Right lobe of liver (tissue), 6 donors: ENCODE data around the gene ST3GAL2. TPM values are rescaled to one million over a fixed set of nuclear protein-coding genes. Genes with fewer than 3 reads are reported as not detected.

Experiments used
- ATAC-seq, 4 donors: fragments of 200-7000 bp; cut with Tn5 transposase; one replicate each; pipeline ENCODE4 v1.9.1; 2020; ENCODE audit warnings: mild to moderate bottlenecking in 4 of 4, moderate library complexity in 4 of 4
- DNase-seq, 3 donors: peaks; one replicate each; pipeline ENCODE4 v3.0.0-alpha.2; 2020
- H3K27ac ChIP-seq, 3 donors: fragments of 200-600 bp; one replicate each; pipeline ENCODE4 v1.8.0; 2022
- H3K27me3 ChIP-seq, 2 donors: fragments of 200-600 bp; one replicate each; pipeline ENCODE4 v1.8.0; 2022
- H3K36me3 ChIP-seq, 4 donors: fragments of 200-600 bp; sonication (generic) in 1 of 4; one replicate each; pipeline versions ENCODE4 v1.5.1 to v1.8.0; 2017 to 2022; ENCODE audit warnings: control low read depth in 1 of 4
- H3K4me1 ChIP-seq, 4 donors: fragments of 200-600 bp; sonication (generic) in 1 of 4; one replicate each; pipeline versions ENCODE4 v1.5.1 to v1.8.0; 2017 to 2022; ENCODE audit warnings: control low read depth in 1 of 4
- H3K4me3 ChIP-seq, 3 donors: fragments of 200-600 bp; one replicate each; pipeline ENCODE4 v1.8.0; 2022
- H3K9me3 ChIP-seq, 4 donors: fragments of 200-600 bp; sonication (generic) in 1 of 4; one replicate each; pipeline versions ENCODE4 v1.5.1 to v1.8.0; 2017 to 2022; ENCODE audit warnings: control low read depth in 1 of 4
- CTCF ChIP-seq, 4 donors: fragments of 200-600 bp in 3 of 4; fragments of 450-650 bp in 1 of 4; IDR thresholded peaks; one replicate each; pipeline versions ENCODE4 v1.5.1 to v1.8.0; 2016 to 2022; ENCODE audit warnings: antibody characterized with exemption in 4 of 4, mild to moderate bottlenecking in 2 of 4
- POLR2A ChIP-seq: fragments of 450-650 bp; IDR thresholded peaks from one replicate; pipeline ENCODE4 v1.6.1; 2017; ENCODE audit warnings: antibody characterized with exemption, mild to moderate bottlenecking
- WGBS: methylation state at CpG from one replicate; pipeline ENCODE4 v1.1.6; 2018; ENCODE audit warnings: low coverage, low lambda C conversion rate; ENCODE audit not compliant: insufficient coverage; ENCODE audit errors: missing lambda C conversion rate; 5-methylcytosine and 5-hydroxymethylcytosine counted together
- intact Hi-C, 2 donors: fragments of 100-400 bp; cut with DNase I; formaldehyde crosslinking; loops; one replicate each; pipeline versions ENCODE4 v1.11.2 to v1.14.1; 2022
- total RNA-seq, 6 experiments: library from RNA; depleted of rRNA in 2 of 6; stranded (reverse); fragments of >200 nt in 2 of 6; fragmentation: NEBNext Ultra II Directional in 3 of 6; extraction: Animal tissue kit (Norgen Biotek cat#: 25700) in 3 of 6; gene quantifications; one replicate each; pipeline versions ENCODE4 v1.1.0 to v1.2.4, GENCODE V29; 2016 to 2023
- donor health status: DM: no; HTN: yes; CAD: no.
- donor health status: DM: no; HTN: no; CAD: no.
- donor health status: DM: no; HTN: no; CAD: no.
- donor health status: DM: no; HTN: yes; CAD: no.
- donor health status: DM: no; HTN: yes; CAD: no.

The ST3GAL2 gene
- total RNA-seq, 6 experiments from 2014 or later: 10.4 to 16.7 (median 14.5) TPM

- intact Hi-C loops: loop anchor here in 1 of 2 donors (5.0 kb wide), 1 partner anchor 81 kb away; no protein-coding TSS in a partner anchor
- no CpG with 5 or more reads among the region's 28 CpGs for WGBS
- DNase-seq (no peak), ATAC-seq (no peak)
- Histone ChIP-seq H3K9me3 (no peaks in the 10 kb centered on the region), H3K36me3 (peaks cover 0 to 21% (median 0%) of the 10 kb centered on the region in 4 donors), H3K27ac (no peak overlapping the region), H3K4me3 (no peak overlapping the region), H3K27me3 (no peaks in the 10 kb centered on the region), H3K4me1 (no peaks in the 10 kb centered on the region)
- no peak for TF ChIP-seq POLR2A
- TF ChIP-seq CTCF (IDR thresholded peaks at IDR 0.05): no peak
Measured at GRCh38 chr16:70472786-70473433, 34.0 kb upstream of the ST3GAL2 start.

- H3K36me3 ChIP-seq: peaks cover 0 to 10% (median 0%) of the 10 kb centered on the region in 4 donors
- DNase-seq: peak; percentile 66 to 80 (median 68)
- WGBS: no CpG with 5 or more reads among the region's 17 CpGs
Measured at GRCh38 chr16:70470927-70471341, 32.0 kb upstream of the ST3GAL2 start.

GRCh38 chr16:70470141-70470926 lies 31.4 kb upstream of the ST3GAL2 start:
- no peaks in the 10 kb centered on the region for H3K27me3 ChIP-seq
- ATAC-seq: no peak
- intact Hi-C loops: loop anchor here in 1 of 2 donors (5.0 kb wide), 1 partner anchor 78 kb away; no protein-coding TSS in a partner anchor
- no peaks in the 10 kb centered on the region for H3K4me1 ChIP-seq
- WGBS: 91% methylated on average over 4 of the region's 10 CpGs
- no peak overlapping the region for H3K27ac ChIP-seq
- peaks cover 0 to 10% (median 0%) of the 10 kb centered on the region in 4 donors for H3K36me3 ChIP-seq
- no peaks in the 10 kb centered on the region for H3K9me3 ChIP-seq
- DNase-seq: peak in 1 of 3 donors; percentile 41
- TF ChIP-seq POLR2A (no peak), CTCF (IDR thresholded peaks at IDR 0.05) (no peak)
- no peak overlapping the region for H3K4me3 ChIP-seq

More at GRCh38 chr16:70470927-70471341, 32.0 kb upstream of the ST3GAL2 start:
- no peak for TF ChIP-seq POLR2A
- TF ChIP-seq CTCF (IDR thresholded peaks at IDR 0.05): peak; percentile 50 to 63 (median 54)
- no peaks in the 10 kb centered on the region for H3K9me3 ChIP-seq
- no peaks in the 10 kb centered on the region for H3K4me1 ChIP-seq
- H3K27me3 ChIP-seq: no peaks in the 10 kb centered on the region
- intact Hi-C loops: loop anchor here in 1 of 2 donors (5.0 kb wide), 1 partner anchor 79 kb away; no protein-coding TSS in a partner anchor
- peak; percentile 79 to 91 (median 86) for ATAC-seq
- no peak overlapping the region for H3K27ac ChIP-seq
- no peak overlapping the region for H3K4me3 ChIP-seq

- Histone ChIP-seq H3K4me3 (no peak overlapping the region), H3K27me3 (no peaks in the 10 kb centered on the region), H3K9me3 (no peaks in the 10 kb centered on the region), H3K36me3 (peaks cover 0 to 16% (median 2%) of the 10 kb centered on the region in 4 donors), H3K4me1 (no peaks in the 10 kb centered on the region), H3K27ac (no peak overlapping the region)
- ATAC-seq (no peak), DNase-seq (no peak)
- TF ChIP-seq CTCF (IDR thresholded peaks at IDR 0.05) (no peak), POLR2A (no peak)
- intact Hi-C loops: loop anchor here in 1 of 2 donors (5.0 kb wide), 1 partner anchor 77 kb away; no protein-coding TSS in a partner anchor
- 87% methylated on average over 4 of the region's 16 CpGs for WGBS
Measured at GRCh38 chr16:70468776-70469525, 30.1 kb upstream of the ST3GAL2 start.
